Measurements from ENCODE around the gene INS.

INS gene

DNA sequence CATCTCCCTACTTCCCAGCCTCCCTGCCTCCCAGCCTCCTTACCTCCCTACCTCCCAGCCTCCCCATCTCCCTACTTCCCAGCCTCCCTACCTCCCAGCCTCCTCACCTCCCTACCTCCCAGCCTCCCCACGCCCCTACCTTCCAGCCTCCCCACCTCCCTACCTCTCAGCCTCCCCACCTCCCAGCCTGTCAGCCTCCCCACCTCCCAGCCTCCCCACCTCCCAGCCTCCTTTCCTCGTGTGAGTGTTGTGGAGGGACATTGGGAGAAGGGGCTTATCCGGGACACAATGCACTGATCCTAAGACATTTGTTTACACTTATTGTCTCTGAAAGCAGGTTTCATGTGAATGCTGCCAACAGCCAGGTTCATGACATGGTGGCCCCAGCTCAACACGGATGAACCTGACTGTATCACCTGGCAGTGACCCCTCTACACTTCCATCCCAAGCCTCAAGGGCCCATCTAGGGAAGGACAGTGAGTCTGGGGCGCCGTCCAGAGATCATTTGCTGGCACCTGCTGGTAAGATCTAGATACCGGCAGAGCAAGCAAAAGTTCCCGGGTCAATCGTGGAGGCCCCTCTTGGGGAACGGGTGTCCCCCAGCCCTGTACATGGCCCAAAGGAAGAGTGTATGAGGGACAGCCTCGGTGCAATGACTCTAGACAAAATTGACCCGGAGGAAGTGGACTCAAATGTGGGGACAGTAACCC lies 45.1 kb upstream of the INS start:
- no peaks in the 10 kb centered on the region for H3K36me3 ChIP-seq (ENCODE audit: insufficient read depth, low read length)
- ATAC-seq (ENCODE audit: insufficient read depth, low read depth) (no peak), DNase-seq (no peak)
- no peaks in the 10 kb centered on the region for H3K9me3 ChIP-seq (ENCODE audit: insufficient read depth, low read length, severe bottlenecking)
- no peak overlapping the region for H3K4me2 ChIP-seq (ENCODE audit: insufficient read depth, low read length)
- no peaks in the 10 kb centered on the region for H4K20me1 ChIP-seq (ENCODE audit: insufficient read depth, low read length)
- H3K79me2 ChIP-seq (ENCODE audit: insufficient read depth, low read length): no peaks in the 10 kb centered on the region
- no peak overlapping the region for H3K27ac ChIP-seq (ENCODE audit: low read length)
- no peaks in the 10 kb centered on the region for H3K27me3 ChIP-seq (ENCODE audit: insufficient read depth, low read length, poor library complexity)
- no peak overlapping the region for H2AFZ ChIP-seq (ENCODE audit: low read depth, low read length)
- H3K9ac ChIP-seq (ENCODE audit: low read depth, low read length): no peak overlapping the region
- TF ChIP-seq, protein P1, sequence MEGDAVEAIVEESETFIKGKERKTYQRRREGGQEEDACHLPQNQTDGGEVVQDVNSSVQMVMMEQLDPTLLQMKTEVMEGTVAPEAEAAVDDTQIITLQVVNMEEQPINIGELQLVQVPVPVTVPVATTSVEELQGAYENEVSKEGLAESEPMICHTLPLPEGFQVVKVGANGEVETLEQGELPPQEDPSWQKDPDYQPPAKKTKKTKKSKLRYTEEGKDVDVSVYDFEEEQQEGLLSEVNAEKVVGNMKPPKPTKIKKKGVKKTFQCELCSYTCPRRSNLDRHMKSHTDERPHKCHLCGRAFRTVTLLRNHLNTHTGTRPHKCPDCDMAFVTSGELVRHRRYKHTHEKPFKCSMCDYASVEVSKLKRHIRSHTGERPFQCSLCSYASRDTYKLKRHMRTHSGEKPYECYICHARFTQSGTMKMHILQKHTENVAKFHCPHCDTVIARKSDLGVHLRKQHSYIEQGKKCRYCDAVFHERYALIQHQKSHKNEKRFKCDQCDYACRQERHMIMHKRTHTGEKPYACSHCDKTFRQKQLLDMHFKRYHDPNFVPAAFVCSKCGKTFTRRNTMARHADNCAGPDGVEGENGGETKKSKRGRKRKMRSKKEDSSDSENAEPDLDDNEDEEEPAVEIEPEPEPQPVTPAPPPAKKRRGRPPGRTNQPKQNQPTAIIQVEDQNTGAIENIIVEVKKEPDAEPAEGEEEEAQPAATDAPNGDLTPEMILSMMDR (IDR thresholded peaks at IDR 0.05; ENCODE audit: borderline replicate concordance, extremely low read depth, low read length, poor library complexity, severe bottlenecking): no peak
- TF ChIP-seq EZH2 (IDR thresholded peaks at IDR 0.05; ENCODE audit: borderline replicate concordance, low read depth, low read length, severe bottlenecking): no peak
- no peak overlapping the region for H3K4me3 ChIP-seq (ENCODE audit: low read depth in 1 of 2, low read length in 2 of 2)
- no peaks in the 10 kb centered on the region for H3K4me1 ChIP-seq (ENCODE audit: insufficient read depth, low read length)

- Histone ChIP-seq H3K27ac (ENCODE audit: low read length) (no peak overlapping the region), H3K9me3 (ENCODE audit: insufficient read depth, low read length, severe bottlenecking) (no peaks in the 10 kb centered on the region), H4K20me1 (ENCODE audit: insufficient read depth, low read length) (no peaks in the 10 kb centered on the region), H3K4me1 (ENCODE audit: insufficient read depth, low read length) (no peaks in the 10 kb centered on the region), H3K79me2 (ENCODE audit: insufficient read depth, low read length) (no peaks in the 10 kb centered on the region), H3K4me3 (ENCODE audit: low read depth in 1 of 2, low read length in 2 of 2) (no peak overlapping the region), H3K27me3 (ENCODE audit: insufficient read depth, low read length, poor library complexity) (no peaks in the 10 kb centered on the region), H3K36me3 (ENCODE audit: insufficient read depth, low read length) (no peaks in the 10 kb centered on the region), H3K4me2 (ENCODE audit: insufficient read depth, low read length) (no peak overlapping the region), H3K9ac (ENCODE audit: low read depth, low read length) (no peak overlapping the region), H2AFZ (ENCODE audit: low read depth, low read length) (no peak overlapping the region)
- TF ChIP-seq, protein P1 (IDR thresholded peaks at IDR 0.05; ENCODE audit: borderline replicate concordance, extremely low read depth, low read length, poor library complexity, severe bottlenecking): no peak
- TF ChIP-seq EZH2 (IDR thresholded peaks at IDR 0.05; ENCODE audit: borderline replicate concordance, low read depth, low read length, severe bottlenecking): no peak
- no peak for DNase-seq
- no peak for ATAC-seq (ENCODE audit: insufficient read depth, low read depth)
These were observed 44.3 kb upstream of the INS start for GRCh38 chr11:2205214-2205720.

GRCh38 chr11:2204361-2205213 lies 43.6 kb upstream of the INS start:
- H3K4me2 ChIP-seq (ENCODE audit: insufficient read depth, low read length): no peak overlapping the region
- no peaks in the 10 kb centered on the region for H3K79me2 ChIP-seq (ENCODE audit: insufficient read depth, low read length)
- no peak overlapping the region for H2AFZ ChIP-seq (ENCODE audit: low read depth, low read length)
- no peaks in the 10 kb centered on the region for H3K36me3 ChIP-seq (ENCODE audit: insufficient read depth, low read length)
- no peak overlapping the region for H3K4me3 ChIP-seq (ENCODE audit: low read depth in 1 of 2, low read length in 2 of 2)
- H3K27me3 ChIP-seq (ENCODE audit: insufficient read depth, low read length, poor library complexity): no peaks in the 10 kb centered on the region
- H3K4me1 ChIP-seq (ENCODE audit: insufficient read depth, low read length): no peaks in the 10 kb centered on the region
- H3K9ac ChIP-seq (ENCODE audit: low read depth, low read length): no peak overlapping the region
- no peak for ATAC-seq (ENCODE audit: insufficient read depth, low read depth)
- DNase-seq: no peak
- H3K9me3 ChIP-seq (ENCODE audit: insufficient read depth, low read length, severe bottlenecking): no peaks in the 10 kb centered on the region
- no peak overlapping the region for H3K27ac ChIP-seq (ENCODE audit: low read length)
- no peaks in the 10 kb centered on the region for H4K20me1 ChIP-seq (ENCODE audit: insufficient read depth, low read length)
- TF ChIP-seq EZH2 (IDR thresholded peaks at IDR 0.05; ENCODE audit: borderline replicate concordance, low read depth, low read length, severe bottlenecking): no peak
- TF ChIP-seq, protein P1 (IDR thresholded peaks at IDR 0.05; ENCODE audit: borderline replicate concordance, extremely low read depth, low read length, poor library complexity, severe bottlenecking): no peak

All from DND-41 (cell line).